Endothelial cell of umbilical vein (primary cell): Measurements from ENCODE around the gene FAM83C. TPM values are rescaled to one million over a fixed set of nuclear protein-coding genes. Genes with fewer than 3 reads are reported as not detected.
A peak's percentile ranks its signal among the peaks of the same experiment; 100 is the strongest.

Source experiments
- BruUV-seq: library from RNA; stranded (reverse); fragments of 400-500 nt; replicated peaks from 2 replicates; lab custom pipeline; 2021; lab: Mats Ljungman, UMichigan
- CTCF ChIA-PET: fragments of 300-600, 350-600 bp; sonication (Branson Sonifier 250); formaldehyde crosslinking; loops from one replicate; lab custom pipeline; 2021; ENCODE audit warnings: antibody characterized with exemption, inconsistent platforms; lab: Charles Lee
- POLR2A ChIA-PET: fragments of 300-600, 350-600 bp; sonication (Branson Sonifier 250); formaldehyde crosslinking; loops from one replicate; lab custom pipeline; 2021; ENCODE audit warnings: antibody characterized with exemption, inconsistent platforms; lab: Charles Lee
- DNase-seq: peaks from one replicate; pipeline ENCODE4 v3.0.0-alpha.2; 2011; ENCODE audit warnings: low read depth, low spot score
- FAIRE-seq: peaks from 2 replicates; lab custom pipeline; 2011; peaks lifted over from hg19 to GRCh38; lab: Jason Lieb, UNC
- H2AFZ ChIP-seq: 2 replicates; pipeline ENCODE4 v1.6.0; 2012; ENCODE audit warnings: low read depth, low read length, control low read depth, inconsistent platforms
- H3K27ac ChIP-seq: 2 replicates; pipeline ENCODE4 v1.5.1; 2011; ENCODE audit warnings: low read depth, mild to moderate bottlenecking, control low read depth, low read length, moderate library complexity; ENCODE audit not compliant: insufficient read depth
- H3K27me3 ChIP-seq, 2 experiments: 2 replicates each; pipeline versions ENCODE4 v1.6.0 to v1.6.1; 2011; ENCODE audit warnings: low read length in 2 of 2, mixed read lengths in 1 of 2; ENCODE audit not compliant: control insufficient read depth in 2 of 2, insufficient read depth in 2 of 2
- H3K36me3 ChIP-seq, 2 experiments: 2 replicates in 1 of 2; 3 replicates in 1 of 2; pipeline ENCODE4 v1.5.1; 2011; ENCODE audit warnings: low read length in 2 of 2, mild to moderate bottlenecking in 1 of 2, moderate library complexity in 1 of 2; ENCODE audit not compliant: control insufficient read depth in 2 of 2, insufficient read depth in 2 of 2; ENCODE audit errors: extremely low read depth in 1 of 2
- H3K4me1 ChIP-seq: 3 replicates; pipeline ENCODE4 v1.5.1; 2011; ENCODE audit warnings: mild to moderate bottlenecking, low read length; ENCODE audit not compliant: control insufficient read depth, insufficient read depth; ENCODE audit errors: extremely low read depth
- H3K4me2 ChIP-seq: 2 replicates; pipeline ENCODE4 v1.6.1; 2011; ENCODE audit warnings: low read length, control low read depth, mixed read lengths; ENCODE audit not compliant: insufficient read depth
- H3K4me3 ChIP-seq, 3 experiments: fragments of 200-600 bp in 1 of 3; sonication (generic), shearing (Covaris generic) in 1 of 3; replicated peaks in 1 of 3; 2 replicates each; pipeline ENCODE4 v1.5.1; 2011 to 2016; ENCODE audit warnings: control low read depth in 3 of 3, low read length in 3 of 3, mild to moderate bottlenecking in 2 of 3, inconsistent platforms in 1 of 3, low read depth in 1 of 3, moderate library complexity in 1 of 3; ENCODE audit not compliant: insufficient read depth in 1 of 3
- H3K79me2 ChIP-seq: 2 replicates; pipeline ENCODE4 v1.6.0; 2012; ENCODE audit warnings: low read length, inconsistent platforms; ENCODE audit not compliant: control insufficient read depth, insufficient read depth
- H3K9ac ChIP-seq: replicated peaks from 2 replicates; pipeline ENCODE3; 2011; ENCODE audit warnings: low read length, control low read depth; ENCODE audit not compliant: insufficient read depth; ENCODE audit errors: extremely low read depth
- H3K9me1 ChIP-seq: replicated peaks from 3 replicates; pipeline ENCODE4 v1.6.0; 2011; ENCODE audit warnings: mild to moderate bottlenecking, low read length; ENCODE audit not compliant: control insufficient read depth, insufficient read depth; ENCODE audit errors: extremely low read depth
- H3K9me3 ChIP-seq: replicated peaks from 2 replicates; pipeline ENCODE4 v1.5.1; 2012; ENCODE audit warnings: low read length, inconsistent platforms; ENCODE audit not compliant: control insufficient read depth, insufficient read depth
- H4K20me1 ChIP-seq: replicated peaks from 2 replicates; pipeline ENCODE3; 2011; ENCODE audit warnings: mild to moderate bottlenecking, low read length; ENCODE audit not compliant: control insufficient read depth, insufficient read depth; ENCODE audit errors: extremely low read depth
- FOS ChIP-seq: IDR thresholded peaks from 2 replicates; pipeline ENCODE4 v1.6.1; 2011; ENCODE audit warnings: mild to moderate bottlenecking, low read length, moderate library complexity, borderline replicate concordance; ENCODE audit not compliant: insufficient read depth
- GATA2 ChIP-seq: IDR thresholded peaks from 2 replicates; pipeline ENCODE4 v1.7.0; 2011; ENCODE audit warnings: low read depth, mild to moderate bottlenecking, moderate library complexity, mixed read lengths, low read length; ENCODE audit not compliant: insufficient read length, insufficient read depth
- JUN ChIP-seq: IDR thresholded peaks from 2 replicates; pipeline ENCODE4 v1.6.1; 2011; ENCODE audit warnings: borderline replicate concordance, low read depth; ENCODE audit not compliant: insufficient read length, insufficient read depth
- MYC ChIP-seq: IDR thresholded peaks from one replicate; pipeline ENCODE4 v1.6.1; 2011; ENCODE audit warnings: mild to moderate bottlenecking, low read depth, low read length
- POLR2A ChIP-seq: IDR thresholded peaks from 2 replicates; pipeline ENCODE4 v1.6.1; 2012; ENCODE audit warnings: low read depth, mild to moderate bottlenecking, control low read depth, low read length
- POLR2AphosphoS5 ChIP-seq: IDR thresholded peaks from 2 replicates; pipeline ENCODE4 v1.6.1; 2012; ENCODE audit warnings: low read depth, mild to moderate bottlenecking, control low read depth, low read length, moderate library complexity; ENCODE audit not compliant: insufficient read depth
- dilution Hi-C: fragments of 300-500 bp; cut with MboI; formaldehyde crosslinking; loops from one replicate; pipeline ENCODE4 v1.15.0; 2019; ENCODE audit warnings: low sequenced_read_pairs; ENCODE audit not compliant: extremely low pct_ligation_motif_present
- intact Hi-C: fragments of 100-400 bp; cut with micrococcal nuclease; formaldehyde crosslinking; loops from one replicate; pipeline ENCODE4 v1.10.0; 2022
- polyA plus RNA-seq, 4 experiments: library from polyadenylated mRNA; depleted of rRNA in 3 of 4; stranded (reverse) in 3 of 4; unstranded in 1 of 4; fragments of >200 nt; gene quantifications; 2 replicates each; pipeline versions ENCODE4 v1.2.1 to v1.2.3, GENCODE V29; 2011 to 2012; ENCODE audit warnings: missing spikeins in 1 of 4
- total RNA-seq: library from RNA; stranded (reverse); gene quantifications from 2 replicates; pipeline ENCODE4 v1.2.3, GENCODE V29; 2021
- TF ChIP-seq, protein P1 (sequence below), 2 donors: IDR thresholded peaks; 1 replicate in 1 of 2; 2 replicates in 1 of 2; pipeline ENCODE4 v1.5.1; 2011; ENCODE audit warnings: low read length in 2 of 2, mild to moderate bottlenecking in 2 of 2, moderate library complexity in 2 of 2, control low read depth in 1 of 2, inconsistent platforms in 1 of 2, low read depth in 1 of 2; ENCODE audit not compliant: insufficient read depth in 1 of 2; ENCODE audit errors: extremely low read depth in 1 of 2

The FAM83C gene
- total and polyA plus RNA-seq, 2 donors (not counting 3 experiments of a cell fraction or from before 2014, with no cell fraction given): not detected

DNA sequence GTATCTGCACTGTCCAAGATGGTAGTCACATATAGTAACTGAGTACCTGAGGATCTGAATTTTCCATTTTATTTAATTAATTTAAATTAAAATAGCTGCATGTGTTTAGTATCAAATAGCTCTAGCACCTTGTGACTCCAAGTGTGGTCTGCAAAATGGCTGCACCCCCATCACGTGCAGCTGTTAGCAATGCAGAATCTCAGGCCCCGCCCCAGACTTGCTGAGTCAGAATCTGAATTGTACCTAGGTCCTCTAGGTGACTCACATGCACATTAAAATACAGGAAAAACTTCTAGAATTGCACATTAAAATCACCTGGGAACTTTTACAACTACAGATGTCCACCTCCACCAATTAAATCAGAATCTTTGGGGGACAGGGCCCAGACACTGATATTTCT lies 19.2 kb upstream of the FAM83C start:
- CTCF ChIA-PET: interaction anchor here (1.9 kb wide), 1 partner anchor 8 kb away, joined by 9 read pairs; no protein-coding TSS in a partner anchor
- H3K4me2 ChIP-seq: peak overlapping the region; percentile 6
- no peak overlapping the region for H3K9ac ChIP-seq

DNA sequence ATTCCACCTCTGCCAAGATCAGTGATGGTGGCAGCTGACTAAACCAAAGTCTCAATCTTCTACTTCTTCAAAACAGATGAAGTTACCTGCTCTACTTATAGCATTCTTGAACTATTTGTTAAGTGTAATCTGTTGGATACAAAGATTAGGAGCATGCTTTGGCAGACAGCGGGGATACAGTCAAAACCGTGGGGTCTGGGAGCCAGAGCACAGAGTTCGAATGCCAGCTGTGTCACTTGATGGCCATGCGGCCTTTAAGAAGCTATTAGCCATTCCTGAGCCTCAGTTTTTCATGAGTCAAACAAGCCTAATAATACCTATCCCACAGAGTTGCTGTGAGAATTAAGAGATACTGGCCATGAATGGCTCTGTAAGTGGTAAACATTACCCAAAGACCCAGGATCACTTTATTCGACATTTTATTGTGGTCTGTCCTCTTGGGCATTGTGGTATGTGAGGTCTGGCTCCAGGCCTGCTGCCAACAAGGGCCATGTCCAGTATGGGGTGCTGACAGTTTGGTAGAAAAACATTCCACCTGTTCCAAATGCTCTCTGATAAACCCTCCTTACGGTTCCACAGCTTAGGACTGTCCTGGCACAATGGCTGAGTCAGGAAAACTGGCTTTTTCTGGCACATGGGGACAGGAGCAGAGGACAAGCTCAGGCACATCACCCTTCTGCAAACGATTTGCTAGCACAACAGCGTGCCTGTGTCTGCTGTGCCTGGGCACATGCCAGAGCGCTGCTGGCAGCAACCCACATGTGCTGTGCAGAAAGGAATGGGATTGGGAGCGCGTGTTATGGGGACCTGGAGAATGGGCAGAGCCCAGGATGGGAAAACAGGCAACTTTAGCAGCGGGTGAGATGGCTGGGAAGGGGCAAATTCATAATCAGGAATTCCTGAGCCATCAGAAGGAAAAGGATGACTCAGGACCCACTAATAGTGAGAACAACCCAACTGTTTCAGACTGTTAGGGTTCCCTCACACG lies 15.7 kb upstream of the FAM83C start:
- TF ChIP-seq, protein P1, sequence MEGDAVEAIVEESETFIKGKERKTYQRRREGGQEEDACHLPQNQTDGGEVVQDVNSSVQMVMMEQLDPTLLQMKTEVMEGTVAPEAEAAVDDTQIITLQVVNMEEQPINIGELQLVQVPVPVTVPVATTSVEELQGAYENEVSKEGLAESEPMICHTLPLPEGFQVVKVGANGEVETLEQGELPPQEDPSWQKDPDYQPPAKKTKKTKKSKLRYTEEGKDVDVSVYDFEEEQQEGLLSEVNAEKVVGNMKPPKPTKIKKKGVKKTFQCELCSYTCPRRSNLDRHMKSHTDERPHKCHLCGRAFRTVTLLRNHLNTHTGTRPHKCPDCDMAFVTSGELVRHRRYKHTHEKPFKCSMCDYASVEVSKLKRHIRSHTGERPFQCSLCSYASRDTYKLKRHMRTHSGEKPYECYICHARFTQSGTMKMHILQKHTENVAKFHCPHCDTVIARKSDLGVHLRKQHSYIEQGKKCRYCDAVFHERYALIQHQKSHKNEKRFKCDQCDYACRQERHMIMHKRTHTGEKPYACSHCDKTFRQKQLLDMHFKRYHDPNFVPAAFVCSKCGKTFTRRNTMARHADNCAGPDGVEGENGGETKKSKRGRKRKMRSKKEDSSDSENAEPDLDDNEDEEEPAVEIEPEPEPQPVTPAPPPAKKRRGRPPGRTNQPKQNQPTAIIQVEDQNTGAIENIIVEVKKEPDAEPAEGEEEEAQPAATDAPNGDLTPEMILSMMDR (IDR thresholded peaks at IDR 0.05; ENCODE audit: extremely low read depth in 1 of 2, insufficient read depth in 1 of 2, low read depth in 1 of 2, low read length in 2 of 2): no peak
- peak; percentile 57 for TF ChIP-seq POLR2AphosphoS5
- TF ChIP-seq MYC: peak; percentile 68
- TF ChIP-seq GATA2: no peak
- peak; percentile 36 for TF ChIP-seq JUN
- peak; percentile 85 for TF ChIP-seq FOS
- Histone ChIP-seq H3K27ac (peak overlapping the region; percentile 70), H3K4me2 (peak overlapping the region; percentile 2), H3K9me3 (no peaks in the 10 kb centered on the region), H3K4me3 (no peak overlapping the region), H2AFZ (peak overlapping the region; percentile 0), H3K9ac (no peak overlapping the region), H3K36me3 (no peaks in the 10 kb centered on the region), H3K9me1 (no peaks in the 10 kb centered on the region), H3K79me2 (no peaks in the 10 kb centered on the region), H3K27me3 (no peaks in the 10 kb centered on the region), H4K20me1 (no peaks in the 10 kb centered on the region), H3K4me1 (peaks cover 79% of the 10 kb centered on the region)
- TSS peak; percentile 27 for BruUV-seq
- ChIA-PET POLR2A (no interaction called here), CTCF (interaction anchor here (0.7 to 9.7 kb wide), 13 partner anchors 11 to 212 kb away, joined by 3 to 200 read pairs (median 4); partner anchors contain the start of genes EIF6, GDF5 and MMP24OS)
- dilution Hi-C loops: no loop called here
- intact Hi-C loops: loop anchor here (1.0 kb wide), 1 partner anchor 136 kb away; the partner anchor contains the start of gene PROCR
- DNase-seq: peak; percentile 71
- peak; percentile 76 for FAIRE-seq

More for the DNA sequence above, 19.2 kb upstream of the FAM83C start:
- Histone ChIP-seq H3K36me3 (peaks cover 0 to 2% of the 10 kb centered on the region in 2 experiments), H3K9me1 (no peaks in the 10 kb centered on the region), H3K9me3 (no peaks in the 10 kb centered on the region), H3K27ac (peak overlapping the region; percentile 51), H3K27me3 (no peaks in the 10 kb centered on the region), H3K4me3 (no peak overlapping the region), H4K20me1 (no peaks in the 10 kb centered on the region), H3K4me1 (peaks cover 54% of the 10 kb centered on the region), H3K79me2 (no peaks in the 10 kb centered on the region), H2AFZ (no peak overlapping the region)
- no peak for DNase-seq
- TF ChIP-seq FOS (peak; percentile 31), POLR2A (no peak), GATA2 (no peak)
- intact Hi-C loops: no loop called here
- FAIRE-seq: peak; percentile 42
- dilution Hi-C loops: no loop called here
- BruUV-seq: no TSS peak
- POLR2A ChIA-PET: no interaction called here
